ENCODE data around the gene PCDH15.

DNA sequence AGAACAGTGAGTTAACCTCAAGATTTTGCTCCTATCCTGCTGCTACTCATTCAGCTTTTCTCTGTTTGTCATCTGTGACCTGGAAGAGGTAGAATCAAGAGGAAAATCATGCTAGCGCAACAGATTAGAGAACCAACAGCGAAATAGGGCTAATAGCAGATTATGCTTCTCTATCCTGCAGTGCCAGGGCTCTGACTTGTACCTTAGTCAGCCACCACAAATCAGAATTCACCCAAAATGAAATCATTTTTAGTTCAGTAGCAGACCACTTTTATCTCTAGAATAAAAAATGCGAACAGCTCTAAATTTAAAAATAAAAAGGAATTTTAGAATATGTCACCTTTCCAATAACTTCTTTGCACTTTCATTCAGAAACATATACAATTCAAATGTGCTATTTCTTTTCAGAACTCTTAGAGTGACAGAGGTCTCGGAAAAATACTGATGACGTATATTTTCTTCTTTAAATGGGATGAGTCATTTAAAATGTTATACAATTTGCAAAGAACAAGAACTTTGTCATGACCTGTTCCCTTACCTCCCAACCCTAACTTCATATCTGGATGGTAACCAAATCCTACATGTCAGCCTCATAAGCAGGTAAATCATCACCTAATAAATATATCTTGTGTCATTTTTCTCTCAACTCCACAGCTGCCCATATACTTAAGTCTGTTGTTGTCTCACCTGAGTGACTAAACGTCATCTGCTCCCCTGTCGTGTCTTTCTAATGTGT is 896.4 kb downstream of the PCDH15 start:
- TF ChIP-seq TEAD4 (IDR thresholded peaks at IDR 0.05; ENCODE audit: borderline replicate concordance, insufficient read depth) (no peak), YY1 (IDR thresholded peaks at IDR 0.05; ENCODE audit: low read depth) (no peak), GATA2 (CRISPR knock-in tag; IDR thresholded peaks at IDR 0.05) (no peak), NRF1 (IDR thresholded peaks at IDR 0.05; ENCODE audit: low read depth, low read length) (no peak)
- TF ChIP-seq, protein P1, sequence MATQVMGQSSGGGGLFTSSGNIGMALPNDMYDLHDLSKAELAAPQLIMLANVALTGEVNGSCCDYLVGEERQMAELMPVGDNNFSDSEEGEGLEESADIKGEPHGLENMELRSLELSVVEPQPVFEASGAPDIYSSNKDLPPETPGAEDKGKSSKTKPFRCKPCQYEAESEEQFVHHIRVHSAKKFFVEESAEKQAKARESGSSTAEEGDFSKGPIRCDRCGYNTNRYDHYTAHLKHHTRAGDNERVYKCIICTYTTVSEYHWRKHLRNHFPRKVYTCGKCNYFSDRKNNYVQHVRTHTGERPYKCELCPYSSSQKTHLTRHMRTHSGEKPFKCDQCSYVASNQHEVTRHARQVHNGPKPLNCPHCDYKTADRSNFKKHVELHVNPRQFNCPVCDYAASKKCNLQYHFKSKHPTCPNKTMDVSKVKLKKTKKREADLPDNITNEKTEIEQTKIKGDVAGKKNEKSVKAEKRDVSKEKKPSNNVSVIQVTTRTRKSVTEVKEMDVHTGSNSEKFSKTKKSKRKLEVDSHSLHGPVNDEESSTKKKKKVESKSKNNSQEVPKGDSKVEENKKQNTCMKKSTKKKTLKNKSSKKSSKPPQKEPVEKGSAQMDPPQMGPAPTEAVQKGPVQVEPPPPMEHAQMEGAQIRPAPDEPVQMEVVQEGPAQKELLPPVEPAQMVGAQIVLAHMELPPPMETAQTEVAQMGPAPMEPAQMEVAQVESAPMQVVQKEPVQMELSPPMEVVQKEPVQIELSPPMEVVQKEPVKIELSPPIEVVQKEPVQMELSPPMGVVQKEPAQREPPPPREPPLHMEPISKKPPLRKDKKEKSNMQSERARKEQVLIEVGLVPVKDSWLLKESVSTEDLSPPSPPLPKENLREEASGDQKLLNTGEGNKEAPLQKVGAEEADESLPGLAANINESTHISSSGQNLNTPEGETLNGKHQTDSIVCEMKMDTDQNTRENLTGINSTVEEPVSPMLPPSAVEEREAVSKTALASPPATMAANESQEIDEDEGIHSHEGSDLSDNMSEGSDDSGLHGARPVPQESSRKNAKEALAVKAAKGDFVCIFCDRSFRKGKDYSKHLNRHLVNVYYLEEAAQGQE (IDR thresholded peaks at IDR 0.05; ENCODE audit: low read depth, low read length), result no peak
- TF ChIP-seq, protein P2, sequence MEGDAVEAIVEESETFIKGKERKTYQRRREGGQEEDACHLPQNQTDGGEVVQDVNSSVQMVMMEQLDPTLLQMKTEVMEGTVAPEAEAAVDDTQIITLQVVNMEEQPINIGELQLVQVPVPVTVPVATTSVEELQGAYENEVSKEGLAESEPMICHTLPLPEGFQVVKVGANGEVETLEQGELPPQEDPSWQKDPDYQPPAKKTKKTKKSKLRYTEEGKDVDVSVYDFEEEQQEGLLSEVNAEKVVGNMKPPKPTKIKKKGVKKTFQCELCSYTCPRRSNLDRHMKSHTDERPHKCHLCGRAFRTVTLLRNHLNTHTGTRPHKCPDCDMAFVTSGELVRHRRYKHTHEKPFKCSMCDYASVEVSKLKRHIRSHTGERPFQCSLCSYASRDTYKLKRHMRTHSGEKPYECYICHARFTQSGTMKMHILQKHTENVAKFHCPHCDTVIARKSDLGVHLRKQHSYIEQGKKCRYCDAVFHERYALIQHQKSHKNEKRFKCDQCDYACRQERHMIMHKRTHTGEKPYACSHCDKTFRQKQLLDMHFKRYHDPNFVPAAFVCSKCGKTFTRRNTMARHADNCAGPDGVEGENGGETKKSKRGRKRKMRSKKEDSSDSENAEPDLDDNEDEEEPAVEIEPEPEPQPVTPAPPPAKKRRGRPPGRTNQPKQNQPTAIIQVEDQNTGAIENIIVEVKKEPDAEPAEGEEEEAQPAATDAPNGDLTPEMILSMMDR (IDR thresholded peaks at IDR 0.05), result no peak
- TF ChIP-seq, protein P3, sequence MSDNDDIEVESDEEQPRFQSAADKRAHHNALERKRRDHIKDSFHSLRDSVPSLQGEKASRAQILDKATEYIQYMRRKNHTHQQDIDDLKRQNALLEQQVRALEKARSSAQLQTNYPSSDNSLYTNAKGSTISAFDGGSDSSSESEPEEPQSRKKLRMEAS (IDR thresholded peaks at IDR 0.05; ENCODE audit: low read depth), result no peak
